NB4 (cell line): ENCODE results near the gene MEF2D.

ENCODE experiments used
- CTCF ChIP-seq: IDR thresholded peaks from one replicate; pipeline ENCODE4 v1.5.1; 2012; ENCODE audit warnings: low read depth, low read length
- MAX ChIP-seq: IDR thresholded peaks from 2 replicates; pipeline ENCODE4 v1.6.1; 2011; ENCODE audit warnings: low read depth, low read length
- MYC ChIP-seq: IDR thresholded peaks from 2 replicates; pipeline ENCODE4 v1.6.1; 2011; ENCODE audit warnings: low read depth, low read length
- POLR2A ChIP-seq: IDR thresholded peaks from 2 replicates; pipeline ENCODE4 v1.6.1; 2011; ENCODE audit warnings: mild to moderate bottlenecking; ENCODE audit not compliant: insufficient read length; ENCODE audit errors: extremely low read depth

DNA sequence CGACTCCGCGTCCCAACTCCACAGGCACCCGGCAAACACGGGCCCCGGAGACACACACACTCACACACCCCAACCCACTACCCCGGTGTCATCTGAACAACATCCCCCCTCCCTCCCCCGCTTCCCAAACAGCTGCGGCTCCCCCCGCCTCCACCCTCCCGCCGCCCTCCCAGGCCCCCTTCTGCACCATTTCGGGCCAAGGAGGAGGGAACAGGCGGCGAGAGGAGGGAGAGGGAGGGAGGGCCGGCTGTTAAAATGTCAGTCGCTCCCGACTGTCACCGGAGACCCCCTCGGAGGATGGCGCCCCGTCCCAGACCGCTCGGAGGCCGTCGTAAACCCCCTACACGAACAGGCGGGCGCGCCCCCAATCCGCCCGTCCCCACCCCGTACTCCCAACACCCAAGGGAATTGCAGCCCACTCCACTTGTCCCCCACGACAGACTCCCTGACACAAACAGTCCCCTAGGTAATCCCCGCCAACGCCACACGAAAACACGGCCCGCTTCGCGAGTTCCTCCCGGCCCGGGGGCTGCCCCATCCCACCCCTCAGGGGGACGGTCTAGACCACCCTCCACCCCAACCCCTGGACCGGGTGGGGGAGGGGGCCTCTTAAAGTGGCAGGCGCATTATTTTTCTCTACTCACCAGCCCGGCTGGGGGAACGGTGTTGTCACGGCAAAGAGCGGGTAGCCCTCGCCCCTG, 583 bp downstream of the MEF2D start:
- no peak for TF ChIP-seq CTCF
- TF ChIP-seq POLR2A, result peak; percentile 15
- TF ChIP-seq MAX, result 0 out of 2 replicates have a peak, but pooled peaks have one; percentile 23
- no peak for TF ChIP-seq MYC
